Endothelial cell of umbilical vein (primary cell): ENCODE data around the gene RGS9. TPM values are rescaled to one million over a fixed set of nuclear protein-coding genes. Genes with fewer than 3 reads are reported as not detected.

Source experiments
- BruUV-seq: library from RNA; stranded (reverse); fragments of 400-500 nt; replicated peaks from 2 replicates; lab custom pipeline; 2021; lab: Mats Ljungman, UMichigan
- CTCF ChIA-PET: fragments of 300-600, 350-600 bp; sonication (Branson Sonifier 250); formaldehyde crosslinking; loops from one replicate; lab custom pipeline; 2021; ENCODE audit warnings: antibody characterized with exemption, inconsistent platforms; lab: Charles Lee
- POLR2A ChIA-PET: fragments of 300-600, 350-600 bp; sonication (Branson Sonifier 250); formaldehyde crosslinking; loops from one replicate; lab custom pipeline; 2021; ENCODE audit warnings: antibody characterized with exemption, inconsistent platforms; lab: Charles Lee
- DNase-seq: peaks from one replicate; pipeline ENCODE4 v3.0.0-alpha.2; 2011; ENCODE audit warnings: low read depth, low spot score
- FAIRE-seq: peaks from 2 replicates; lab custom pipeline; 2011; peaks lifted over from hg19 to GRCh38; lab: Jason Lieb, UNC
- H2AFZ ChIP-seq: 2 replicates; pipeline ENCODE4 v1.6.0; 2012; ENCODE audit warnings: low read depth, low read length, control low read depth, inconsistent platforms
- H3K27ac ChIP-seq: 2 replicates; pipeline ENCODE4 v1.5.1; 2011; ENCODE audit warnings: low read depth, mild to moderate bottlenecking, control low read depth, low read length, moderate library complexity; ENCODE audit not compliant: insufficient read depth
- H3K27me3 ChIP-seq, 2 experiments: 2 replicates each; pipeline versions ENCODE4 v1.6.0 to v1.6.1; 2011; ENCODE audit warnings: low read length in 2 of 2, mixed read lengths in 1 of 2; ENCODE audit not compliant: control insufficient read depth in 2 of 2, insufficient read depth in 2 of 2
- H3K36me3 ChIP-seq, 2 experiments: 2 replicates in 1 of 2; 3 replicates in 1 of 2; pipeline ENCODE4 v1.5.1; 2011; ENCODE audit warnings: low read length in 2 of 2, mild to moderate bottlenecking in 1 of 2, moderate library complexity in 1 of 2; ENCODE audit not compliant: control insufficient read depth in 2 of 2, insufficient read depth in 2 of 2; ENCODE audit errors: extremely low read depth in 1 of 2
- H3K4me1 ChIP-seq: 3 replicates; pipeline ENCODE4 v1.5.1; 2011; ENCODE audit warnings: mild to moderate bottlenecking, low read length; ENCODE audit not compliant: control insufficient read depth, insufficient read depth; ENCODE audit errors: extremely low read depth
- H3K4me2 ChIP-seq: 2 replicates; pipeline ENCODE4 v1.6.1; 2011; ENCODE audit warnings: low read length, control low read depth, mixed read lengths; ENCODE audit not compliant: insufficient read depth
- H3K4me3 ChIP-seq, 3 experiments: fragments of 200-600 bp in 1 of 3; sonication (generic), shearing (Covaris generic) in 1 of 3; replicated peaks in 1 of 3; 2 replicates each; pipeline ENCODE4 v1.5.1; 2011 to 2016; ENCODE audit warnings: control low read depth in 3 of 3, low read length in 3 of 3, mild to moderate bottlenecking in 2 of 3, inconsistent platforms in 1 of 3, low read depth in 1 of 3, moderate library complexity in 1 of 3; ENCODE audit not compliant: insufficient read depth in 1 of 3
- H3K79me2 ChIP-seq: 2 replicates; pipeline ENCODE4 v1.6.0; 2012; ENCODE audit warnings: low read length, inconsistent platforms; ENCODE audit not compliant: control insufficient read depth, insufficient read depth
- H3K9ac ChIP-seq: replicated peaks from 2 replicates; pipeline ENCODE3; 2011; ENCODE audit warnings: low read length, control low read depth; ENCODE audit not compliant: insufficient read depth; ENCODE audit errors: extremely low read depth
- H3K9me1 ChIP-seq: replicated peaks from 3 replicates; pipeline ENCODE4 v1.6.0; 2011; ENCODE audit warnings: mild to moderate bottlenecking, low read length; ENCODE audit not compliant: control insufficient read depth, insufficient read depth; ENCODE audit errors: extremely low read depth
- H3K9me3 ChIP-seq: replicated peaks from 2 replicates; pipeline ENCODE4 v1.5.1; 2012; ENCODE audit warnings: low read length, inconsistent platforms; ENCODE audit not compliant: control insufficient read depth, insufficient read depth
- H4K20me1 ChIP-seq: replicated peaks from 2 replicates; pipeline ENCODE3; 2011; ENCODE audit warnings: mild to moderate bottlenecking, low read length; ENCODE audit not compliant: control insufficient read depth, insufficient read depth; ENCODE audit errors: extremely low read depth
- CTCF ChIP-seq, 2 donors: IDR thresholded peaks; 1 replicate in 1 of 2; 2 replicates in 1 of 2; pipeline ENCODE4 v1.5.1; 2011; ENCODE audit warnings: low read length in 2 of 2, mild to moderate bottlenecking in 2 of 2, moderate library complexity in 2 of 2, control low read depth in 1 of 2, inconsistent platforms in 1 of 2, low read depth in 1 of 2; ENCODE audit not compliant: insufficient read depth in 1 of 2; ENCODE audit errors: extremely low read depth in 1 of 2
- EZH2 ChIP-seq: IDR thresholded peaks from 2 replicates; pipeline ENCODE4 v1.6.1; 2012; ENCODE audit warnings: borderline replicate concordance, low read depth, mild to moderate bottlenecking, moderate library complexity, low read length, inconsistent platforms; ENCODE audit not compliant: severe bottlenecking
- FOS ChIP-seq: IDR thresholded peaks from 2 replicates; pipeline ENCODE4 v1.6.1; 2011; ENCODE audit warnings: mild to moderate bottlenecking, low read length, moderate library complexity, borderline replicate concordance; ENCODE audit not compliant: insufficient read depth
- GATA2 ChIP-seq: IDR thresholded peaks from 2 replicates; pipeline ENCODE4 v1.7.0; 2011; ENCODE audit warnings: low read depth, mild to moderate bottlenecking, moderate library complexity, mixed read lengths, low read length; ENCODE audit not compliant: insufficient read length, insufficient read depth
- JUN ChIP-seq: IDR thresholded peaks from 2 replicates; pipeline ENCODE4 v1.6.1; 2011; ENCODE audit warnings: borderline replicate concordance, low read depth; ENCODE audit not compliant: insufficient read length, insufficient read depth
- MAX ChIP-seq: IDR thresholded peaks from 2 replicates; pipeline ENCODE4 v1.6.1; 2011; ENCODE audit not compliant: insufficient read depth, insufficient read length
- MYC ChIP-seq: IDR thresholded peaks from one replicate; pipeline ENCODE4 v1.6.1; 2011; ENCODE audit warnings: mild to moderate bottlenecking, low read depth, low read length
- POLR2A ChIP-seq: IDR thresholded peaks from 2 replicates; pipeline ENCODE4 v1.6.1; 2012; ENCODE audit warnings: low read depth, mild to moderate bottlenecking, control low read depth, low read length
- POLR2AphosphoS5 ChIP-seq: IDR thresholded peaks from 2 replicates; pipeline ENCODE4 v1.6.1; 2012; ENCODE audit warnings: low read depth, mild to moderate bottlenecking, control low read depth, low read length, moderate library complexity; ENCODE audit not compliant: insufficient read depth
- dilution Hi-C: fragments of 300-500 bp; cut with MboI; formaldehyde crosslinking; loops from one replicate; pipeline ENCODE4 v1.15.0; 2019; ENCODE audit warnings: low sequenced_read_pairs; ENCODE audit not compliant: extremely low pct_ligation_motif_present
- intact Hi-C: fragments of 100-400 bp; cut with micrococcal nuclease; formaldehyde crosslinking; loops from one replicate; pipeline ENCODE4 v1.10.0; 2022
- polyA plus RNA-seq, 4 experiments: library from polyadenylated mRNA; depleted of rRNA in 3 of 4; stranded (reverse) in 3 of 4; unstranded in 1 of 4; fragments of >200 nt; gene quantifications; 2 replicates each; pipeline versions ENCODE4 v1.2.1 to v1.2.3, GENCODE V29; 2011 to 2012; ENCODE audit warnings: missing spikeins in 1 of 4
- total RNA-seq: library from RNA; stranded (reverse); gene quantifications from 2 replicates; pipeline ENCODE4 v1.2.3, GENCODE V29; 2021

The RGS9 gene
- total and polyA plus RNA-seq, 2 donors (not counting 3 experiments of a cell fraction or from before 2014, with no cell fraction given) = 0.61 to 1.4 TPM

GRCh38 chr17:65104541-65104940 is 32.6 kb upstream of the RGS9 start:
- intact Hi-C loops = loop anchor here (5.0 kb wide), 1 partner anchor 87 kb away; no protein-coding TSS in a partner anchor
- Histone ChIP-seq H3K79me2 (no peaks in the 10 kb centered on the region), H3K27me3 (peaks cover 2 to 10% of the 10 kb centered on the region in 2 experiments), H3K27ac (no peak overlapping the region), H3K36me3 (no peaks in the 10 kb centered on the region), H3K4me3 (no peak overlapping the region), H3K9me3 (no peaks in the 10 kb centered on the region), H3K9ac (no peak overlapping the region), H3K4me1 (peaks cover 8% of the 10 kb centered on the region), H3K9me1 (no peaks in the 10 kb centered on the region), H4K20me1 (no peaks in the 10 kb centered on the region), H2AFZ (no peak overlapping the region), H3K4me2 (no peak overlapping the region)
- FAIRE-seq (no peak), DNase-seq (no peak)
- TF ChIP-seq EZH2 = no peak
- TF ChIP-seq FOS = no peak
- TF ChIP-seq POLR2AphosphoS5 = no peak
- no peak for TF ChIP-seq POLR2A
- no peak for TF ChIP-seq CTCF (IDR thresholded peaks at IDR 0.05; ENCODE audit: extremely low read depth in 1 of 2, insufficient read depth in 1 of 2, low read depth in 1 of 2, low read length in 2 of 2)
- TF ChIP-seq JUN = no peak
- no peak for TF ChIP-seq GATA2
- no peak for TF ChIP-seq MAX
- no peak for TF ChIP-seq MYC
- no TSS peak for BruUV-seq
- ChIA-PET CTCF (interaction anchor here (1.0 to 2.2 kb wide), 4 partner anchors 9 to 93 kb away, joined by 3 to 7 read pairs (median 3); partner anchors contain the start of gene RGS9), POLR2A (interaction anchor here (0.6 kb wide), 1 partner anchor 38 kb away, joined by 9 read pairs; no protein-coding TSS in a partner anchor)
- dilution Hi-C loops = no loop called here
